Activated CD4-positive, alpha-beta T cell treated with anti-CD3 and anti-CD28 coated beads, Interleukin-2, amount 50 U/mL, for 1 hour (primary cell): Measurements from ENCODE around the gene CCDC28A.

Source experiments
- DNase-seq: peaks from one replicate; pipeline ENCODE4 v3.0.0-alpha.2; 2020

Gene CCDC28A

DNA sequence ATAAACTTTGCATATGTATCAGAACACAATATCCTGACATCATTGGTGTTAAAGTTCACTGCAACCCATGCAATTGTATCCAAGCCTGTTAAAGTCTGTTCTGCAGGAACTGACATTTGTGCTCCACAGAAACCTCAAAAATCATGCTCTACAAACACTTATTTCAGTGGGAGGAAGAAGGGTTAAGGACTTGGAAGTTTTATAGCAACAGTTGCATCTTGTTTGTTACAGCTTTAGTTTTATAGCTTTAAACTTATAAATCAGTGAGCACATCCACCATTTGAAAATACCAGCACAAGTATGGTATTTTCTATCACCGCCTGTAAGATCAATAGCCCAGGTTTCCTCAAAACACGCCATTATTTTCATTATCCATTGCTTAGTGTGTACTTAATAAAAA, 23.2 kb downstream of the CCDC28A start:
- no peak for DNase-seq

DNA sequence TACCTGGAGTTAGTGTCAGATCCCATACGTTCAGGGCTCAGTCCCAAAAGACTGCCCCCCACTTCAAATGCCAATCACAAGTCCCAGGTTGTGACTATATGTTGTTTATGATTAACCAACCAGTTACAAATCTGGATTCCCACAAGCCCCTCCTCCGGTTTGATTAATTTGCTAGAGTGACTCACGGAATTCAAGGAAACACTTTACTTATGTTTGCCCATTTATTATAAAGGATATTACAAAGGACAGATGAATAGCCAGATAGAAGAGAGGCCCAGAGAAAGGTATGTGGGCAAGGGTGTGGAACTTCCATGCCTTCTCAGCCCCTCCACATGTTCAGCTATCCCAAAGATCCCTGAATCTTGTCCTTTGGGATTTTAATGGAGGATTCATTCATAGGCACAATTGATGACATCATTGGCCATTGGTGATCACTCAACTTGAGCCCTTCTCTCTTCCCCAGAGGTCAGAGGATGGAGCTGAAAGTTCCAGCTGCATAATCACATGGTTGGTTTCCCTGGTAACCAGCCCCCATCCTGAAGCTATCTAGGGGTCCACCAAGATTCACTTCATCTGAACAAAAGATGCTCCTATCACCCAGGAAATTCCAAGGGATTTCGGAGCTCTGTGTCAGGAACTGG, 24.4 kb downstream of the CCDC28A start:
- no peak for DNase-seq

DNA sequence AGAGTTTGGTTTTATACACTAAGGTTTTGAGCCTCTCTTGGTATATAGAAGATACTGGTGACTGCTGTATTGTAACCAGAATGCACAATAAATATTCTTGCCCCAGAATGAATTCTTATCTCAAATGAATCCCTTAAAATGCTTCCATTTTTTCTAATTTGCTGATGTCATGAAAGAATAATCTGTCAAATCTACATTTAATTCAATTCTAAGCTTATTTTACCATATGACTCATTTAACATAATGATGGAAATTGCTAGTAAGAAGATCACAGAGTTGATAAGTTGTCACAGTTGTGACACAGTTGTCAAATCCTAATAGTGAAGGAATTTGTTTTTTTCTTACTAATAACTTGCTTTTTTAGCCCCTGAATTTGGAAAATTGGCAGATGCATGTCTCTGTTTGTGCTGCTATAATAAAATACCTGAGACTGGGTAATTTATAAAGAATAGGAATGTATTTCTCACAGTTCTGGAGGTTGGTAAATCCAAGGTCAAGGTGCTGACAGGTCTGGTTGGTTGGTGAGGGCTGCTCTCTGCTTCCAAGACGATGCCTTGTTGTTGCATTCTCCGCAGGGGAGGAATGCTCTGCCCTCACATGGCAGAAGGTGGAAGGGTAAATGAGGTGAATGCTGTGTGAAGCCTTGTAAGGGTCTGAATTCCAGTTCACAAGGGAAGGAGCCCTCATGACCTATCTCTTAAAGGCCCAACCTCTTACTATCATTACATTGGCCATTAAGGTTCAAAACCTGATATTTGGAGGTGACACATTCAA, 27.0 kb downstream of the CCDC28A start:
- DNase-seq, result no peak

DNA sequence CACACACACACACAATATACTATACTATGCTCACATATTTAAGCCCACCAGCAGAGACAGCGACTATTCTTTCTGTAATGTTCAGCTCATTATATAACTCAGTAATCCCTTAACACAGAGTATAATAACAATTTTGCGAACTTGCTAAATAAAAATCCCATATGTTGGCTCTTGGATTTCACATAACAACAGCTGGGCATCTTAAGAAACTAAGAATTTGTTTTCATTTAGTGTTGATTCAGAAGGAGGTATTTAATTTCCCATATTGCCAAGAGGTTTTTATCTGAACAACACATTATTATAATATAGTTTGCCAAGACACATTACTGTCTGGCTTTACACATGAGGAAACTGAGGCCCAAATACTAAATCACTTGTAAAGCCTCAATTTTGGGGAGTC, 29.8 kb downstream of the CCDC28A start:
- no peak for DNase-seq

DNA sequence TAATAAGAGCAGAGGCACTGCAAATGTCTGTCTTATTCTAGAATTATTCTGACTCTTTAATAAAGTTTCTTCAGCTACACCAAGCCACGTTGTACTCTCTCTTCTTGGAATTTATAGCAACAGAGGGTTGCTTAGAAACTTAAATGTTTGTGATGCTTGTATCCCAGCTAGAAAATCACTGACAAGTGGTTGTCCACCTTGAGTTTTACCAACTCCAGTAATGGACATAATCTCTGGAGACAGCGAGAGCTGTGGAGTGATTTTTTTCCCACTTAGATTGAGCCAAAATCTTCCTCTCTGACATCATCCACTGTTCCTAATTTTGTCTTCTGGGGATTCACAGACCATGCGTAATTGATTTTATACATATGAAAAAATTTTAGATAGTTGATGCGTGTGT, 30.3 kb downstream of the CCDC28A start:
- DNase-seq, result no peak

DNA sequence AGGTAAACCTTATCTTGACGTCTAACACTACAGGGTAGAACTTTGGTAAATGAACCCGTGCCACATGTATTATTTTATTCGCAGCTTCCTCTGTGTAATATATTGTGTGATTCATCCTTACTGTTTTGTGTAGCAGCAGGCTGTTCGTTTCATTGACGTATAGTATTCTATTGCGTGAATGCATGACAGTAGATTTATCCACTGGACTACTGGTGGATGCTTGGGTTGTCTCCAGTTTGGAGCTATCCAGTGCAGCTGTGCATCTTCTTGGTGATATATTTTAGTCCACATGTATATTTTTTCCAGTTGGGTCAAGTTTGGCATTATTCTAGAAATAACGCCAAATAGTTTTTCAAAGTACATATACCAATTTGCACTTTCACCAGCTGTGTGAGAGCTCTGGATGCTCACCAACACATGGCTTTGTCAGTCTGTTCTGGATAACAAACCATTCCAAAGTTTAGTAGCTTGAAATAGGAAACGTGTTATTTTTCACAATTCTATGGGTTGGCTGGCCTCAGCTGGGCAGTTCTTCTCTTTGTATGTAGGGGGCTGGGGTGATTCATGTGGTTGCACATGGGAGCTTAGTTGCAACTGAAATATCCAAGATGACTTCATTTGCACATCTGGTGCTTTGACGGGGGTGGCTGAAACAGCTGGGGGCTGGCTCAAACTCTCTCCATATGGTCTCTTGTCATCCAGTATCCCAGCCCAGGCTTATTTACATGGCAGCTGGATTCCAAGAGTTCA, 31.6 kb downstream of the CCDC28A start:
- DNase-seq, result no peak

DNA sequence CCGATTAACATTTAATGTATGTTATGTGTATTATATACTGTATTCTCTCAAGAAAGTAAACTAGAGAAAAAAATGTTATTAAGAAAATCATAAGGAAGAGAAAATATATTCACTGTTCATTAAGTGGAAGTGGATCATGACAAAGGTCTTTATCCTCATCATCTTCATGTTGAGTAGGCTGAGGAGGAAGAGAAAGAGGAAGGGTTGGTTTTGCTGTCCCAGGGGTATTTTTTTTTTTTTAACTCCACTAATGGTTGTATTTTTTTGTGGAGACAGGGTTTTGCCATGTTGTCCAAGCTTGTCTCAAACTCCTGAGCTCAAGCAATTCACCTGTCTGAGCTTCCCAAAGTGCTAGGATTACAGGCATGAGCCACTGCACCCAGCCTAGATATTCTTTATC, 33.3 kb downstream of the CCDC28A start:
- DNase-seq, result no peak

DNA sequence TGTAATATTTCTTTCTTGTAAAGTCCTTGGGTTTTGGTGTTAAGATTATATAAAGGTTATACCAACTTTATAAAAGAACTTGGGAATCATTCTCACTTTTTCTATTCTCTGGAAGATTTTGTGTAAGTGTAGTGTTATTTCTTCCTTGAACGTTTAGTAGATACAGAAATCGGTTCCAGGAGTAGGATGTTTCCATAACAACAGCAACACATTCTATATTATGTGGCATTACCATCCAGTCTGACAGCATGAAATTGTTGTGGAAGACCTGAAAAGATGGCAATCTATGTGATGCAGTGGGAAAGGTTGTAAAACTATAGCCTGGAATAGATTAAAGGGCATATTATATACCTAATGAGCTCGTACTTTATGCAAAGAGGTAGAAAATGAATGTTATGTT, 36.1 kb downstream of the CCDC28A start:
- no peak for DNase-seq

DNA sequence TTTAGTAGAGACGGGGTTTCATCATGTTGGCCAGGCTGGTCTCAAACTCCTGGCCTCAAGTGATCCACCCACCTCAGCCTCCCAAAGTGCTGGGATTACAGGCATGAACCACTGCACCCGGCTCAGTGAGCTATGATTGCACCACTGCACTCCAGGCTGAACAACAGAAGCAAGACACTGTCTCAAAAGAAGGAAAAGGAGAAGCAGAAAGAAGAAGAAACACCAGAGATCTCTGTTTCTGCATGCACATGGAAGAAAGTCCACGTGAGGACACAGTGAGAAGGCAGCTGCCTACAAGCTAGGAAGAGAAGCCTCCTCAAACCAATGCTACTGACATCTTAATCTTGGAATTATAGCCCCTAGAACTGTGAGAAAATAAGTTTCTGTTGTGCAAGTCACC, 38.3 kb downstream of the CCDC28A start:
- DNase-seq, result no peak

DNA sequence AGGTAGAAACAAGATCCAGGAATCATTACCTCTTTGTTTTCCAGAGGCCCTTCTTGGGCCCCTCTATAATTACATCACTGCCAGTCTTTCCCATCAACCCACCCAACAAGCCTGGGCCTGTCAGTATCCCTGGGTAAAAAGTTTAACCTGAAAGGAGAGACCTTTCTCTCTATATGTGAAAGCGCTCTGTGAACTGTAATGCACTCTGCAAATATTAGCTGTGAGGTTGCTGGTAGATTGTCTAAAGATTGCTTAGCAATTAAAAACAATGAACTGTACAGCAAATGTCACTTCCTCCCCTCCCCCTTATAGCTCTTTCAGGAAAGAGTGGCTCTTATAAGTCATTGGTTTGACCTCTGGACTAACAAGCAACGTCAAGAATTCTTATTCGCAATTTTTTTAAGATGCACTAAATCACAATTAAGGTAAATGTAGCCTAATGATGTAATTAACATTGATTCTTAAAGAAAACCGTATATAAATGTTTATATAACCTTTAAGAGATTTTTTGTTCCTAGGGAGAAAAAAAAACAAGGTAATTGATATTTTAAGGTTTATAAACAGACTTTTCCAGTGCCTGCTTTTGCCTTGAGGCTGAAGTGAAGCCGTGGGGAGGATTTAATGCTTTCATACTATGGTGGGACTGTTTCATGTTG, 40.7 kb downstream of the CCDC28A start:
- no peak for DNase-seq

DNA sequence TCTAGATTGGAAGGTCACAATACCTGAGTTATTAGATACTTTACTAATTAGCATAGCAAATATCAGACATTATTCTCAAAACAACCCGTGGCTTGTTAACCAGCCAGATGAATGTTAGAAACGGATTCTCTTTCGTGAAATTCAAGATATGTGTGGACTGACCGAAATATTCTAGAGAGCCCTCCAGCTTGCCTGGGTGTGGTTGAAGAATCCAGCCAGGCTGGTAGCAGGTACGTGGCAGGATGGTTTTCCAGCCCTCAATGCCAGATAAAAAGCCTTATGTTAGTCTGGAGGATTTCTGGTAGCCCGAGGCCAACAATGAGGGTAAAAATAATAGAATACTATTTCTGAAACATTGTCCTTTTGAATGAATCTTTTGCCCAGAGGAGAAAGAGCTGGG, 41.7 kb downstream of the CCDC28A start:
- DNase-seq, result no peak

DNA sequence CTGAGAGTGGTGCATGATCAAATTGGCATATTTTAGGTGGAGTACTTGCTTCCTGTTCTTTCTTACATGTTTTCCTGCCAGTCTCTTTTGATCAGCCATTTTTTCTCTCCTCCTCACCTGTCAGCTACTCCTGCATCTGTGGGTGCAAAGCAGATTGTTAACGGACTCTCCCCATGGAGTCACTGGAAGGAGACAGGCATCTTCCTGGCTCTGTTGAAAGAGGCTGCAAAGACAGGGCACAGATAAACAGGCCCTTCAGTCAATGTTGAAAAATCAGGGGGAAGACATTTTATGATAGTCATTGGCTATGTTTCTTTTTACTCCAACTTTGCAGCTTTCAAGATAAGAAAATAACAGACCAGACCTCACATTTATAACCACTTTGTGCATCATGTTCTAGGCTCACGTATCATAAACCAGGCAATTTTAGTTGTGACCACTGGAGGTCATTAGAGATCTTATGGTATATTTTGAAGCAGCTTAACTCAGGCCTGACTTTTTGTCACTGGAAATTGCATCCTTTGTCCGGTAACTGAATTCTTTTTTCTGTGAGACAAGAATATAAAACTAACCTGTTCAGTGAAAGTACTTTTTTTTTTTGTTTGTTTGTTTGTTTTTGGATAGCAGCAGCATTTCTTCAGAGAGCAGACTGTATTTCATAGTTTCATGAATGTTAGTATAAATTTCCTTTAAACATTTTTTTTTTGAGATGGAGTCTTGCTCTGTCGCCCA, 42.4 kb downstream of the CCDC28A start:
- no peak for DNase-seq

DNA sequence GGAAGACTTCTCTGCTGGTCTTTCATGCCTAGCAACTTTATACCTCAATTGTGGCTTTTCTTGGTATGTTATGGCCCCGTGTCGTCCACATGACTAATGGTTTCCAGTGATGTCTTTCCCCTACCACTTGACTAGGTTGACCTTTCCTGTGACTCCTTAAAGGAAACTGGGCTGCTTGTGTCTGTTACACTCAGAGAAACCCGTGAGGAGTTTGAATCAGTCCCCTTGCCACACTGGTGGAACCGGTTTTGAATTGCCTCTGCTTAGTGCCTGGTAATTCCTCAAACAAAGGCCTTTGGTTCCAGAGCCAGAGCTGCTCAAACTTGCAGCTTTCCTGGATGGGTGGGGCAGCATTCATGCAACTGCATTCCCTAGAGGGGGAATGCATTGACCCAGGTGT, 44.2 kb downstream of the CCDC28A start:
- no peak for DNase-seq

DNA sequence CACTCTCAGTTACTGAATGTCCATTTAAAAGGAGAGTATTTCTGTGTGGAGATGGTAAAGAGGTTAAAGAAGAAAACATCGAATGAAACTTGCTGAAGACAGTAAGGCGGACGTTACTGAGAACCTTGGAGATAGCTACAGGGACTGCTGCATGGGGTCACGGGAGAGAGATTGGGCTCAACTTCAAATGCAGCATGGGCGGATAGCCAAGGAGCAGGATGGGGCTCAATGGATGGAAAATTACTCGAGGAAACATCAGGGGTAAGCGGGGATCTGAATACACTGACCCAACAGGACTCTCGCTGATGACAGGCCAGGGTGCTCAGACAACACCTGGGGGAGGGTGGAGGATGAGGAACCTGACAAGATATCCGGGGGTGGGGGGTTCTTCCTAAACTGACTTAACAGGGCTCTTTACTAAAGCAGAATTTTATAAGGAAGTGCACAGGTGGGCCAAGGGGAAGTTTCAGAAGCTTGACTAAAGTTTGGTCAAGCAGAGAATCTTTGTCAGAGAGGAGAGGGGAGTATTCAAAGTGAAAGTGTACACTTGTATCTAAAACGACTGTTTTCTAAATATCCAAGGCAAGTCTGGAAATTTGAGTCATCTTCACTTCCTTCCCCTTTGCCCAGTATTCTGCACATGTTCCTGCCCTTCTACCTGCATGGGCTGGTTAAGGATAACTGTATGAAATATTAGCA, 45.1 kb downstream of the CCDC28A start:
- no peak for DNase-seq

DNA sequence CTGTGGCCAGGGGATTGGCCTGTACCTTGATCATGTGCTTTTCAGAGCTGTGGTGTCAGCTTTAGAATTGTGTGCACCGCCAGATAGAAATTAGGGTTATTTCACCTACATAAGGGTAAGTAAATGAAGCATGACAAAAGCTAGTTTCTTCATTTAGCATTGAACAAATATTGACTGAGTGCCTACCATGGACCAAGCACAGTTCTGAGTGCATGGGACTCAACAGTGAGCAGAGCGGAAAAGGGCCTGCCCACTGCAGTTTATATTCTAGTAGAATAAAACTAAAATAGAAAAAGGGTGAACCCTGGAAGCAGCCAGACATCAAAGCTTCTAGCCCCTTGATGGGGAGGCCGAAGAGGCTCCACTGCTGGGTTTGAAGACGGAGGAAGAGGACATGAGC, 48.0 kb downstream of the CCDC28A start:
- no peak for DNase-seq

DNA sequence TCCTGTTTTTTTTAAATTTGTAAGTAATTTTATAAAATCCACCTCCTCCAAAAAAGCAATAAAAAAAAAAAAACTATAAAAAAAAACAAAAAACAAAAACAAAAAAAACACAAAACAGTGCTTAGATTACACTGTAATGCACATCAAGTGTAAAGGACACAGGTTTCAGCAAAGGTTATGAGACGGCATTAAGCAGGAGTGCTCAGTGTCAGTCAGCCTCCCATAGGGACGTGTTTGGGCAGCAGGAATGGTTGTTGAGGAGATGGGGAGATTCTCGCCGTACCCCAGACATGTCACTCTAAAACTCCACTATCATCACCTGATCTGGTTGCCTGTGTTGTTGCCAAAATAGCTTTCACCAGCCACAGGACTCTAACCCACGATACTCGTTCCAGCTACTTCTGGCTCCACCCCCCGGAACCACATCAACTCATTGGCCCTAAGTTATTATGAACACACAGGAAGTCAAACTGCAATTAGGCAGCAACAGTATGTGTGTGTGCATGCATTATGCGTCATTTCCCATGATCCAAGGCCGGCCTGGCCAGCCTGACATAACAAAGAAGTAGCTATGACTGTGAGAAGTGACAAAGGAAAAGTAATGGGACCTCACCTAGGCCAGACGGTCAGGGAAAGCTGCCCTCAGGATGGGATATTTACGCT, 51.0 kb downstream of the CCDC28A start:
- no peak for DNase-seq

DNA sequence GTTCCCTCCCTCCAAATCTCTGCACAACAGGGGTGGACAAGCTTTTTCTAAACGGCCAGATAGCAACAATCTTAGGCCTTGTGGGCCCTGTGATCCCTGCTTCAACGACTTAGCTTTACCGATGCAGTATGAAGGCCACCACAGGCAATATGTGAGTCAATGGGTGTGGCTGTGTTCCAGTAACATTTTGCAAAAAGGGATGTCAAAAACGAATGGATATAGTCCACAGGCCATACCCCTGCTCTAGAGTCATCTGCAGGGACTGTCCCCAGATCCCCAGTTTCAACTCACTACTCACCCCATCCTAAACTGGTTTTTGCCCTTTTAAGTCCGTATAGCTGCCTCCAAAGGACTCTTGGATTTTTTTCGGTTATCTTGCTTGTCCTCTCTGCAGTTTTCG, 56.7 kb downstream of the CCDC28A start:
- no peak for DNase-seq

DNA sequence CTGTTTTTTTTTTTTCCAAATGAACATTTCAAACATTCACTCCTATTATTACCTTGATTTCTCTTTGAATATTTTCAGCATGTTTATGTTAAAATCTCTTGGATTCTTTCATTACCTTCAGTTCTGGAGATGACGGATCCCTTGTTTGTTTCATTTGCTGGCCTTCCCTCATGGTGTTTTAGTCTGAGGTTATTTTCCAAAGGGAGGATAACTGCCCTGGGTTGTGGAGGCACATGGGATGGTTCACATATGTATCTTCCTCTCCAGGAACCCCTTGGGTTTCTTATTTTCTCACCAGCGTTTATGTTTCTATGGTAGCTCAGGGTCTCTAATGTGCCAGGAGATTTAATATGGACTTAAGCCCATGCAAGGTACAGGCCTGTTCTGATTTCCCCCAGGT, 58.6 kb downstream of the CCDC28A start:
- DNase-seq, result no peak

DNA sequence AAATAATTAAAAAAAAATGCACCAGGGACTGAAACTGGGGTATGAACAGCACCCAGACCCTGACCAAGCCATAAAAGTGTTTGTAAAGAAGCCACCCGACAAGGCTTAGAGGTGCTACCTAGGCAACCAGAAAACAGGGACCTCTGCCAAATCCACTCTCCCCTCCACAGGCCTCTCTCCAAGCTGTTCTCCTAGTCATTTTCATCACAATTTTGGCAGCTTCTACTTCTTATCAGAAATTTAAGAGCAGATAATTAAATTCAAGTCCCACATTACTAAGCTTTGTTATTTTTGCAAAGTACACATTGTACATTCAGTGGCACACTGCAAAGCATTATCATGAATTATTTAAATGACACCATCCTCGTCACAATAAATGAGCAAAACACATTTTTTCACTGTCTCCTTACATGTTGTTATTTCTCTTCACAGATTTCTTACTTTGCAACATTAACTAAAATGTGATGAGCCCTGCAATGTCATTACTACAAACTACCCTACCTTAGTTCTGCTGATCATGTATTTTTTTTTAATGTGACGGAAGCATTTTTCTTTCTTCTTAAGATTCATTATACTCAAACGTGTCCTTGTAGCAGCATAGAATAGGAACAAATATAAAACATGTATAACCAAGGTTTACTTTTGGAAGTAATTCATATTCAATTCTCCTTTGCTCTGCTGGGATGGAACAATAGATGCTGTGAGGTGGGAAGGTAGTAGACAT, 60.4 kb downstream of the CCDC28A start:
- DNase-seq, result no peak

DNA sequence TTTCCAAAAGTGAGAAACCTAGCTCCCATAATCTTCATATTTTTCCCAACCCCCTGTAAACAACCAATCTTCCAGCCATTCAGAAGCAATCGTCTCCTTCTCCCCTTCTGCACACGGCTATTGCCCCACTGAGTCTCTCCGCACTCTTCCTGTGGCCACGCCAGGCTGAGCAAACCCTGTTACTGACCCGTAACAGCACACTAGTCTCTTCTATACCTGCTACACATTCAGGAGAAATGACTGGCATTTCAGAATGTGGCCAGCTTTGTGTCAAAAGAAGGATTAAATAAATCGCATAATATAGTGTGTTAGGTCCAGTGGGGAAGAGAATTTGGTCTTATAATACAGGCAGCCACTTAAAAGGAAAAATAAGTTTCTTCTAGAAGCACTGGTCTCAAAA, 63.7 kb downstream of the CCDC28A start:
- no peak for DNase-seq
